C4-2B (cell line): Measurements from ENCODE around the gene CEACAM8.
A peak's percentile ranks its signal among the peaks of the same experiment; 100 is the strongest.

Experiments used
- ZFX ChIP-seq: fragments of 450-650 bp; IDR thresholded peaks from 2 replicates; pipeline ENCODE4 v1.6.1; 2017
- TF ChIP-seq, protein P1 (sequence below): fragments of 450-650 bp; conservative IDR thresholded peaks from 2 replicates; pipeline ENCODE4 v1.5.1; 2017; ENCODE audit warnings: mild to moderate bottlenecking

- TF ChIP-seq, protein P1, sequence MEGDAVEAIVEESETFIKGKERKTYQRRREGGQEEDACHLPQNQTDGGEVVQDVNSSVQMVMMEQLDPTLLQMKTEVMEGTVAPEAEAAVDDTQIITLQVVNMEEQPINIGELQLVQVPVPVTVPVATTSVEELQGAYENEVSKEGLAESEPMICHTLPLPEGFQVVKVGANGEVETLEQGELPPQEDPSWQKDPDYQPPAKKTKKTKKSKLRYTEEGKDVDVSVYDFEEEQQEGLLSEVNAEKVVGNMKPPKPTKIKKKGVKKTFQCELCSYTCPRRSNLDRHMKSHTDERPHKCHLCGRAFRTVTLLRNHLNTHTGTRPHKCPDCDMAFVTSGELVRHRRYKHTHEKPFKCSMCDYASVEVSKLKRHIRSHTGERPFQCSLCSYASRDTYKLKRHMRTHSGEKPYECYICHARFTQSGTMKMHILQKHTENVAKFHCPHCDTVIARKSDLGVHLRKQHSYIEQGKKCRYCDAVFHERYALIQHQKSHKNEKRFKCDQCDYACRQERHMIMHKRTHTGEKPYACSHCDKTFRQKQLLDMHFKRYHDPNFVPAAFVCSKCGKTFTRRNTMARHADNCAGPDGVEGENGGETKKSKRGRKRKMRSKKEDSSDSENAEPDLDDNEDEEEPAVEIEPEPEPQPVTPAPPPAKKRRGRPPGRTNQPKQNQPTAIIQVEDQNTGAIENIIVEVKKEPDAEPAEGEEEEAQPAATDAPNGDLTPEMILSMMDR, result peak; percentile 45
- no peak for TF ChIP-seq ZFX
These were observed 40.5 kb upstream of the CEACAM8 start for GRCh38 chr19:42635233-42635539.
